GM19239 (cell line): Measurements from ENCODE around the gene CLTRN.

Experiments
- DNase-seq: peaks from one replicate; pipeline ENCODE4 v3.0.0; 2011; ENCODE audit warnings: low spot score; ENCODE audit not compliant: insufficient read length
- FAIRE-seq: peaks from 2 replicates; lab custom pipeline; 2011; peaks lifted over from hg19 to GRCh38; lab: Jason Lieb, UNC

The CLTRN gene

DNA sequence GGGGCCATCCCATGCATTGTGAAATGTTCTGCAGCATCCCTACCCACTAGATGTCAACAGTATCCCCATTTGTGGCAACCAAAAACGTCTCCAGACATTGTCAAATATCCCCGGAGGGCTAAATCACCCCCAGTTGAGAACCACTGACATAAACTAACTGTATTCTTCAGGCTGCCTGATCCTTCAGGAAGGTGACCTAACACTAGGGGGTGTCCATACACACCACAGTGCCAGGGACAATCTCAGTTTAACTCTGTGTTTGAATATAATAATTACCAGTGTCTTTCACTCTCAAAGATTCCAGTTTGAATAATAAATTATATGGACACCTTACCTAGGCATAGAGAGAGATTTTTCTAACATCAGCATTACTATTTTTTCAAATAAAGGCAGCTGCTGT lies 70.2 kb downstream of the CLTRN start:
- FAIRE-seq = no peak

DNA sequence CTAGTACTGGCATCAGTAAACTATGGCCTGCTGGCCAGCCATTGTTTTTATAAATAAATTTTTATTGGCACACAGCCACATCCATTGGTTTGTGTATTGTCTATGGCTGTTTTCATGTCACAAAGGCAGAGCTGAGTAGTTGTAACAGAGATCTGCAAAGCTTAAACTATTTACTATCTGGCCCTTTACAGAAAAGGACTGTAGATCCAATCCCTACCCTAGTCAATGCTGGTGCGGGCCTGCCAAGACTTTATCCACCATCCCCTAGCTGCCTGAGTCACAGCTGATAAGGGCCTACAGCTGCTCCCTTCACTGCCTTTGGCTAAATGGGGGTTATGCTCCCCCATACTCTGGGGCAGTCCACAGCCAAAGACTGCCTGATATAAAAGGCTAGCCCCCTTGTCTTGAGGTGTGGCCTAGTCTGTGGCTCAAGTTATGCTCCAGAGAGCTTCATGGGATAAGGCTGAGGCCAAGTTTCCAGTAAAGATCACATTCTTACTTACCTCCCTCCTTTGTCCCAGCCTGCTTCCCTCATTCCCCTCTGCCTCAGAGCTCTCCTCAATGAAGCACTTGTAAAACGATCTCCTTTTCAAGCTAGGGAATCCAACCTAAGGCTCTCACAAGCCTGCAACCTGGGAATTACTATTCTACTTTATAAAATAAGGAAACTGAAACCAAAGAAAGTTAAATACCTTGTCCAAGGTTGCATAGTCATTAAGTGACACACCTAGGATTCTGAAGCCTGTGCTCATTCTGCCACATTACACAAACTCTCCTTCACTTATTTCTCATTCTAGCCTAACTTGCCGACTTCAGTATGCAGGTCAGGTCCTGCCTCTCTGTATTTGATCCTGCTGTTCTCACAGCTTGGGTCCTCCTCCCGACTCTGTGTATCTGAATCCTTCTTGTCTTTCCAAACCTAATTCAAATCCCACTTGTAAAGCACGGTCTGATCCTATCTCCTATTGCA lies 84.5 kb downstream of the CLTRN start:
- DNase-seq = no peak
- FAIRE-seq = no peak

More for the DNA sequence above, 70.2 kb downstream of the CLTRN start:
- no peak for DNase-seq
